SKM-1 (cell line): ENCODE results near the gene PPFIA4.
A peak's percentile ranks its signal among the peaks of the same experiment; 100 is the strongest.
"Not testable (repeated sequence)": the region's sequence is repeated elsewhere in the genome, so short reads cannot be mapped to it uniquely, and the experiment has no call there.

ENCODE experiments used
- DNase-seq: peaks from one replicate; lab custom pipeline; 2025; ENCODE audit not compliant: unreplicated experiment; lab: John Stamatoyannopoulos, UW

The PPFIA4 gene

DNA sequence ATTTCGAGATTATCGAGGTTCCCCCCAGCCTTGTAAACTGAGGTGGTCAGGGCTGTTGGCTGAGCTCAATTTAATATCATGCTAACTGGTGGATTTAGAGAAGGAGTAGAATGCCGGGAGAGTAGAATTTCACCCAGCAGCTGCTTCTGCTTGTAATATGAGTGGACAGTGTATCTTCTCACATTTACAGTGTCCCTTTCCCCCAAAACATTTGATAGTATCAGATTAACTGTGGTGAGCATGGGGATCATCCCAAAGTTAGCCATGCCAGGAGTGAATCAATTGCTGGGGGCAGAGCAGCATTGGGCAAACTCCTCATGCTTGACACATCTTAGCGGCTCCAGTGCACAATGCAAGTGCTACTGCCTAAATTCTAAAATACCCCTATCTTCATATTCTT lies 9.2 kb upstream of the PPFIA4 start:
- DNase-seq, result no peak

DNA sequence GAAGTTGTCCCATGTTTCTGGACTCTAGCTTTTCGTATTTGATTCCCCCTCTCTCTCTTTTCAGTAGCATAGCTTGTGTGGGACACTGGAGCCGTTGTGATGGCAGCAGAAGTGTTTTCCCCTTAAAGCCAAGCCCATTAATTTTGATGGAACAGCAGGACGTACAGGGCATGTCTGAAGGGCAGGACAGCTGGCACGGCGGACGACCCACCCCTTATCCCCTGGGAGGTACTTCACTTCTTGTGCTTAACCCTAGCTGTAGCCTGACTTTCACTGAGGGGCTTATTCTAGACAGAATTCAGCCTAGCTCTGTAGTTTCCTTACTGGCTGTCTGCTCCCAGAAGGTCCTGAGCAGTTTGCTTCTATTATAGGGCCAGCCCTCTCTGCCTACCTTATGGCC lies 8.6 kb upstream of the PPFIA4 start:
- no peak for DNase-seq

DNA sequence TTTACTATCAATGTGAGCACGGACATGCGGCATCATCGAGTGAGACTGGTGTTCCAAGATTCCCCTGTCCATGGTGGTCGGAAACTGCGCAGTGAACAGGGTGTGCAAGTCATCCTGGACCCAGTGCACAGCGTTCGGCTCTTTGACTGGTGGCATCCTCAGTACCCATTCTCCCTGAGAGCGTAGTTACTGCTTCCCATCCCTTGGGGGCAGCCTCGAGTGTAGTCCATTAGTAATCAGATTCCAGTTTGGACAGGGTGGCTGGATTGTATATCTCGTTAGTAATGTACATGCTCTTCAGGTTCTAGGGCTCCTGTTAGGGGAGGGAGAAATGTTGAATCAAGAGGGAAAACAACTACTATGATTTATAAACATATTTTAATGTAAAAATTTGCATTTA lies 3.4 kb upstream of the PPFIA4 start:
- DNase-seq, result not testable (repeated sequence)

DNA sequence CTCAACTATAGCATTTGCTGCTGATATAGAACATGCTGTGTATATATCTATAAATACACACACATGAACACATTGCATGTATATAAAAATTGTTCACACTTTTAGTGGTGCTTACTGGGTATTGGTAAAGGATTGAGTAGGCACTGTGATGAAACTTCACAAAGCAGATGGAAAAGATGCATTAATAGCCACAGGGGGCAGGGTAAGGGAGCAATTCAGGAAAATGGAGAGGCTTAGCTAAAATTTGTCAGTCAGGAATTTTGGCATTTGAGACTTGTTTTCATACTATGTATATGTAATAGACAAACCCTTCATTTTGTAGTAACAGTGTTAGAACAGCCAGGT lies 633 bp upstream of the PPFIA4 start:
- DNase-seq, result no peak

DNA sequence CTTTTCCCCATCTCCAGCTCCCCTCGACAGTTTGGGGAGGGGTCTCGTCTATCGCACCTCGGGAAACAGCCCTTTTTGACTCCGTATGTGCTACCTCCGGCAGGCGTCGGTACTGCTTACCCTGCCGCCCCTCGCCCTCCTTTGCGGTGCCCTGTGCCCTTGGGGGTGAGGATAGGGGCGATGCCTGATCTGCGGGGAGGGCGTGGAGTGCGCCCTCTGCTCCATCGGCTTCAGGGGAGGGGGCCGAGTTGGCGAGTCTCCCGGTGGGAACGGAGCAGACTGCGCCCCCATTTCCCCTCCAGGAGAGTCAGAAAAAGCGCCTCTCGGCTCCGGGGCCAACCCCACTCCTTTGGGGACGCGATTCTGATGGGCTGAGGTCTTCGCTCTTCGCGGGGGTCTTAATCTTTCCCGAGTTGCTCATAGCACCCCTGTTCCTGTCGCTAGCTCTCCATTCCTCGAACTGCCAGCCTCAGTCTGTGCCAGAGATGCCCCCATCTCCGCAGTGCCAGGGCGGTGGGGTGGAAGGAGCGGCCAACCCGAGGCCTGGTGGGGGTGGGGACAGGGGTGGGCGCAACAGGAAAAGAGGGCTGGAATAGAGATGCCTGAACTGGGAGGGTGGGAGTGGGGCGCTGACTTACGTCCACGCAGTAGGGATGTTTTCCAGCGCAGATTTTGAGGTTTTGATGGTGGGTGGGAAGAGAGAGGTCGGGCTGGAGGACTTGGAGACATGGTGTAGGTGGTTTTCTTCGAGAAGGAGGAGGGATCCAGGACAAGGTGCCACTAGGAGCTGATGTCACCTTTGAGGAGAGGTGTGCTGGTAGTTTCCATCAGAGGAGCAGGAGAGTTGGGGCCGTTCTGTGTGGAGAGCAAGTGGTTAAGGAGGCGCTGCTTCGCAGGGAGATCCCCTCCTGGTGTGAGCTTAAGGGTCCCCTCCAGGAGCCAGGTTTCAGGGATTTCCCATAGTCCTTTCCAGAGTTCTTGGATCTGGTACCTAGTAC lies 674 bp downstream of the PPFIA4 start:
- DNase-seq, result no peak

DNA sequence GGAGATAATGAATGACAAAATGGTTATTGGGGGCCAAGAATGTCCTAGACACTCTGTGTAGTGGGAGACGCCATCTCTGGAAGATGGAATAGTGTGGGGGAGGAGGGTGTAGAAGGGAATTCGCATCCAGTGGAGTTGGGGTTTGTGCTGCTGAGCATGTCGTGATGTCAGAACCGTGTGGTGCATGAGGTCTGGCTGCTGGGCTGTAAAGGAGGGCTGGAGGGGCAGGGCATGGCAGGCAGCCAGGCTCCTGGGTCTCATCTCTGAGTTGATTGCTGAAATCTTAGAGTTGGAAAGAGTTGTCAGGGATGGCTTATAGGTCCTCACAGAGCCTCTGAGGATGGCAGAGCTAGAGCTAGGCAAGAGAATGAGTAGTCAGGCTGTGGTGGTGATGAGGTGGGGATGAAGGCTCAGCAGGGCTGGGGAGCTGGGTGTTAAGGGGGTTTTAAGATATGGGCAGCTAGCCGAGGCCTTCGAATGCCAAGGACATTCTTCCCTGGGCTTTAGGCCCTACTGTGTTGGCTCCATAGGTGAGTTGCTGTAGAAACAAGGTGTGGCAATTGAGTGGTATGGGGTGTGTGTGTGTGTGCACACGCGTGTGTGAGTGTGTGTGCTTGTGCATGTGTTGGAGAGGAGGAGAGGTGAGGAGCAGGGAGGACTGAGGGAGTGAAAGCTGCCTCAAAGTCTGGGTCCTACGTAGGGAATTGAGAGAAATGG lies 1.9 kb downstream of the PPFIA4 start:
- DNase-seq, result no peak

DNA sequence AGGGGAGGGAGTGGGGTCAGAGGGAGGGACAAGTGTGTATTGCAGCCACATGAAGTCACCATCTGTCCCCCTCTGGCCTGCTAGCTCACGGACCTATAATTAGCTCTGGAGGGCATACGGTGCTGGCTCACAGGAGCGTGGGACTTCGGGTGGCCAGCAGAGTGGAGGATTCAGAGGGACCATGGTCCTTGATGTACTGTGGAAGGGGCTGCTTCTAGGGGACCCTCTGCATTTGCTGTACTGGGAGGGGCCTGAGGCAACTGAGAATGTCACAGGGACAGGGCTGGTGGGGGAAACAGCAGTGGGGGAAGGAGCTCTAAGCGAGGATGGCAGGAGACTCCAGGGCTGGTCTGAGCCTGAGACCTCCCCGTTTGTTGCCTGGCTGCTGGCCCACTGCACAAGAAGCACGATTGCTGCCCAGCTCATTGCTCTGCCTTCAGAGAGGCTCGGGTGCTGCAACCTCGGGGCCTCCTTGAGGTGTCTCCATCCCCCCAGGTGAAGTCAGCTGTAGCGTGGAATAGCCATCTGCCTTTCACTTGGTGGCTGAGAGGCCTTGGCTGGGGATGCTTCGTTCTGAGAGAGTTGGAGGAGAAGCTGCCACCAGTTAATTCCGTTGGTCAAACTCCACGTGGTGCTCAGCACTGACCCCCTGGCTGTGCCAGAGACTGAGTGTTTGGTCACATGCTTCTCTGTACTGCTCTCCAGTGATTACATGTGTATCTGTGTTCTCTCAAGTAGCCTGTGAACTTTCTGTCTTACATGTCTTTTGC lies 2.7 kb downstream of the PPFIA4 start:
- no peak for DNase-seq

DNA sequence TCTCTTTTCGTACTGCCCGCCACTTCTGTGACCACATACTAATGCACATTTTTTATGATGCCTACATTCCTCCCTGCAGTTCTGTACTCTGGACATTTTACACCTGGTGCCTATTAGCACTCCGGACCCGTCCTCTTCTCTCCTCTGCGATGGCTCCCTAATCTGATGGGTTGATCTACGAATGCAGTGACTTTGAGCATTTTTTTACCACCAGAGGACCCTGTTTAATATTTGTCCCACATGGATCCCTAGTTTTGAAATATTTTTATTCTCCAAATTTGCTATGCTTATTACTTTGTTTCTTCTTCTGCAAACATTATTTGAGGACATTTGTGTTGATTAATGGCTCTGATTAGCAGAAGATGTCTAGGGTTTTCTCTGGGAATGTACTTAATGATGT lies 5.2 kb downstream of the PPFIA4 start:
- no peak for DNase-seq

DNA sequence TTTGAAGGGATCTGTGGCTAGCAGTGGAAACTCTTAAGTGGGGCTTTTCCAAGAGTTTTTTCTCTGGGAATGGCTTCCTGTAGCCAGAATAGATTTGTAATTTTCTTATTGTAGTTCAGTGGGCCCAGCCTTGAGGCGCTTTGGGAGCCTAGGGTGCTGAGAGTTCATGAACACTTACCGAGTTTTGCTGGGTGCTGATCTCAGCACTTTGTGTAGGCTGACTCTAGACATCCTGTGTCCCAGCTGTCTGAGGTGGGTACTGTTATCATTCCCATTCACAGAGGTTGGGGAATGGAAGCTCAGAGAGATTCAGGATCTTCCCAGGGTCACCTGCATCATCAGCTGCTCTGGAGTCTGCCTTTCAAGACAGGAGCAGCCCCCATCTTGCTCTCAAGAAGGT lies 7.0 kb downstream of the PPFIA4 start:
- DNase-seq, result no peak

DNA sequence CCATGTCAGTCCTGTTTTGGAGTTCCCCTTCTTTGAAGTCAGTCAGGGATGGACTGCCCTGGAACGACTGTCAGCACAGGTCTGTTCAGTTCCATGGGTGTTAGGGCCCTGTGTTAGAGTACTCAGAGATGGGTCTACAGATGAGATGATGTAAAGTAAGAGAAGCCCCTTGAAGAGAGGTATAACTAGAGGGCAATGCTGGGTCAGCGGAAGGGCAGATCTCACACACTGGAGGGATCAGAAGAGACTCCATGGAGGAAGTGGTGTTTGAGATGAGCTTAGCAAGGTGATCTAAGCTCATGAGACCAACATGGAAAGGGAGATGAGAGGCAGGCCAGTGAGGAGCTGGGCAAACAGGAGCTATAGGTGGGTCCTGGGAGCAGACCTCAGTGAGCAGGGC lies 7.6 kb downstream of the PPFIA4 start:
- no peak for DNase-seq

DNA sequence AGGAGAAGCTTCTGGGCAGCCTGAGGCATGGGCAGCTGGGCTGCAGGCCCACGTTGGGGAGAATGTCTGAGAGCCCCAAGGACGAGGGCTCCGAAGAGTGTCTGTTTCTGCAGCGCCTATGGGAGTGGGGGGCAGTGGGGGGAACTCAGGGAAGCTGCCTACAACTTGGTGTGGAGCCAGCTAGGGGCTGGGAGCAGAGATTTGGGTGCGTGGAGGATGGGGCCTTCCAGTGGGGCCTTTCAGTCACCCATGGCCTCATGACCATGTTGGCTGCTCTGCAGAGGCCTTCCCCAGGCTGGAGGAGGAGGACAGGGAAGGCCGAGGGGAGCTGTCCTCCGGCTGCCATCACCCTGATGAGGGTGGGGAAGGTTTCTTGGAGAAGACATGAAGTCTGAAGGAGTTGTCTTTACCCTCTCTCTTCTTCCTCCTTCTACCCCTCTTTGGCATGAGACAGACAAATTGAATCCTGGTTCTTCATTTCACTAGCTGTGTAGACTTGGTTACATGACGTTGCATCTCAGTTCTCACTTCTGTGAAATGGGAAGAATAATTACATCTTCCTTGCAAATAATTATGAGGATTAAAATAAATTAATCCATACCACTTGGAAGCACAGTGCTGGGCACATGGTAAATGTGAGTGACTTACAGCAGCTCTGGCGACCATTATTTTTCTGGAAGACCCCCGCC lies 8.3 kb downstream of the PPFIA4 start:
- no peak for DNase-seq

DNA sequence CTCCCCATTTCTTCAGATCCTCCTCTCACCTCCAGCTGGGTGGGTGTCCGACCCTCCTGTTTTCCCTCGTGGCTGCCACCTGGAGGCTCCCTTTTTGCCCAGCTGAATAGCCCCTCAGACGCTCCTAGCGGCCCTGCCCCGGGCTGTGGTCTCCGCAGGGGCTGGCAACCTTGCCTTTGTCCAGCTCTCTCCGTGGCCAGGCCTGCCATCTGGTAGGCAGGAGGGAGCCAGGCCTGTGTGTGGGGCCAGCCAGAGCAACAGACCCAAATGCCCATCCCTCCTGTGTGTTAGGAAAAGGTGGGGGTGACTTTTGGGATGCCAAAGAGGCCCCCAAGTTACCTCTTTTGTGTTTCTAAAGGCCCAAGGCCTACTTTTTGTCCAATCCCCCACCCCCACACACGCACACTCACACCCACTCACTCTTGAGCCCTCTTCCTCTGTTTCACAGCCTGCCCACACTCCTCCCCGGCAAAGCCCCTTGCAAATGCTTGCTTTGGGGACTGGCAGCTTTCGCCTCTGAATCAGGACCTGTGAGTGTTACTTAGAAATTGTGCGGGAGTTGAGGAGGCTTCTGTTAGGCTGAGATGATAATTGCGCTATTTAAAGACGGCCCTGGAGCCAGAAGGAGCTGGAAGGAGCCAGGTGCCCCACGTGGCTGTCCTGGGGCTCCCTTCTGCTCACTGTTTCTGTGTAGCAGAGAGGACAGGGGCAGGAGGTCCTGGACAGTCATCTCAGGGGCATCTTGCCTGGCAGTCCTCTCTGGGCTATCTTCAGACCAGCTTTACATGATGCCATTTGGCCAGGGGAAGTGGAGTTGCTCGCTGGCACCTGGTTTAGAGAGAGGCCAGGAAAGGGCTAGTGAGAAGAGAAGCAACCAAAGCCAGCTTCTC lies 9.1 kb downstream of the PPFIA4 start:
- DNase-seq, result no peak

DNA sequence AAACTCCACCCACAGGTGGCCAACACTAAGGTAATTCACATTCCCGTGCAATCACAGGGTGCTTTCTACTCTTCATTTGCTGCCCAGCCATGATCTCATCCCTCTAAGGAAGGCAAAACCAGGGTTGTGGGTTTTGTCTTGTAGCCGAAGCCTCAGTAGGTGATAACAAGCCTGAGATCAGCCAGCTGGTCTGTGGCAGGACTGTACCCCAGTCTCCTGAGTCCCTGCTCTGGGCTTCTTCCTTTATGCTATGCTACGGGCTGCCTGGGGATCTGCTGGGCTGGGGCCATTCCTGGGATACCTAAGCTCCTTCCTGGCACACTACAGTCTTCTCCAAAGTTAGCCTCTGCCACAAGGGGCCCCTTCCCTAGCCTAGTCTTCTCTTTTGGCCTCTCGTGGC lies 9.8 kb downstream of the PPFIA4 start:
- DNase-seq, result no peak

DNA sequence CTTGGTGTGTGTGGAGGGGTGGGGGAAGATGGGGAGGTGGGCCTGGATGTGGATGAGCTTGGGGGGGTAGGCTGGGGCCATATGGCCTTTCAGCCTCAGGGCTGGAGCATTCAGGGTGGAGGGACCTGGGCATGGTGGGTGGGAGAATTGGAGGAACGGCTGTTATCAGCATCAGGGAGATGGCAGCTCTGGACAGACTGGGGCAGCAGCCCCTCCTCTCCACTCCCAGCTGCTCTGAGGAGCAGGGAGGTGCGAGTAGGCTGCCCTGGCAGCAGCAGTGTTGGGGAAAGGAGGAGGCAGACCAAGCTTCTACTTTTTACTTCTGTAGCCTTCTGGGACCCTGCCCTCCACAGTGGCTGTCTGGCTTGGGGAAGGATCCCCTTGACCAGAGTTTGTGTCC lies 10.2 kb downstream of the PPFIA4 start:
- DNase-seq, result no peak

DNA sequence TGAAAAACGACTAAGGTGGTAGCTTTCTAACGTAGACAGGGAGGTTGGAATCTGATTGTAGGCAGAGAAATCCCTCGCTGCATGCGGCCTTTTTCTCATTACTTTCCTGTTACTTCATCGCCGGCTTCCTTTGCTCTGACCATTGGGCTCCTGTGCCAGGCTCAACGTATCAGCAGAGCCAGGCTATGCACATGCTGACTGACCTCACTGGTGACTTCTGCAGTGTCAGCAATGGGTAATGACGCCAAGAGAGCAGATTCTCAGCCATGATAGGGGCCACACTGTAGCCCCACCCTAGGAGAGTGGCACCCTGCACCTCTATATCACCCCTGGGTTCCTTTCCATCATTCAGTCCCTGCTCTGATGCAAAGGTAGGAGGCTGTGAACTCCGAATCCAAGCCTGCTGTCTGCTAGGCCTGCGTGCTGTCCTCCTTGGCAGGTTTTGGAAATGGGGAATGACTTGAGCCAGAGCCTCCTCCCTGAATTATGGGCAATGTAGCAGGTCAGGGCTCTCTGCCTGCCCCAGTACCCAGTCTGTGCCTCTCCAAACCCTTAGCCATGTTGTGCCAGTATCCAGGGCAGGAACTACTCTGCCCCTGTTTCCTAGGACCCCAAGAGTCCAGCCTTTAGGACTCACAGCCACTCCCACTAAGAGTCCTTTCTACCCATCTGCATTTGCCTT lies 11.4 kb downstream of the PPFIA4 start:
- DNase-seq, result no peak

DNA sequence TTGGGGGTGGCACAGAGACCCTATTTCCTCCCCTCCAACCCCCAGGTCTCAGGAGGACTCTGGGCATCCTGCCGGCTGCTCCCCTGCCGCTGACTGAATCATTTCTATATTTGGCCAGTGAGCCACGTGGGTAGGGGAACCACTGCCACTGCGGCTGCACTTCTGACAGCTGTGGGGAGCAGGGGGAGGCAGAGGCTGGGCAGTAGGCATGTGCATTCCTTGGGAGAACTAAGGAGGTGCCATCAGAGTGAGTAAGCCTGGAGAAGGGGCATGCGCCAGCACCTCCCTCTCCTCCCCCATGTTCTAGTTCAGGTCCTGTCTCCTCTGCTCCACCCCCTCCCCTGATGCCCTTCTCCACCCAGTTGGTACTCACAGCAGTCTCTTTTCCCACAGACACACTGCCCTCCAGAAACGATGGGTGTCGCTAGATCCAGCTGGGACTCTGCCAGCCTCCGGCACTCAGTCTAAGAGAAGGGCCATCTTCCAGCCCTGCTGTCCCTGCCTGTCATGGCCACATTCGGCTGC lies 12.0 kb downstream of the PPFIA4 start:
- DNase-seq, result no peak

DNA sequence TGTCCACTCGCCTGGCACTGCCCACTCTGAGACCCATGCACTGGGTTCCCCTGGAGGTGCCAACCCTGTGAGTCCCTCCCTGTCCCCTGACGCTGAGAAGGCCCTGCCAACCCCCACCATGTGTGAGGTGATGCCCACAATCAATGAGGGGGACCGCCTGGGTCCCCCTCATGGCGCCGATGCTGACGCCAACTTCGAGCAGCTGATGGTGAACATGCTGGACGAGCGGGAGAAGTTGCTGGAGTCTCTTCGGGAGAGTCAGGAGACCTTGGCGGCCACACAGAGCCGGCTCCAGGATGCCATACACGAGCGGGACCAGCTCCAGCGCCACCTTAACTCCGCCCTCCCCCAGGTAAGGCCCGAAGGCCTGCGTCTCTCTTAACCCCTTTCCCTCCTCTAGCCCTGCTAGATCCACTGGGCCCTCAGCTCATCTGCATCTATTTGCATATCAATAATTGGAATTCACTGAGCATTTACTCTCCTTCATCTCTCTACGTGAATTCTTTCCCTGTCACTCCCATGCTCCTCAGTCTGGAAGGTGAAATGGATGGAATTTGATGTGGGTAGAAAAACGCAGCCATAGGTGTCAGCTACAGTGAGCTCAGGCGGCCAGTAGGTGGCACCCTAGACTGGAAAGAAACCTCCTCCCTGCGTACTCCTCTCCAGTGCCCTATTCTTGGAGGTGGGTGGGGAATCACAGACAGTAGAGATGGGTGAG lies 12.8 kb downstream of the PPFIA4 start:
- peak; percentile 93 for DNase-seq

DNA sequence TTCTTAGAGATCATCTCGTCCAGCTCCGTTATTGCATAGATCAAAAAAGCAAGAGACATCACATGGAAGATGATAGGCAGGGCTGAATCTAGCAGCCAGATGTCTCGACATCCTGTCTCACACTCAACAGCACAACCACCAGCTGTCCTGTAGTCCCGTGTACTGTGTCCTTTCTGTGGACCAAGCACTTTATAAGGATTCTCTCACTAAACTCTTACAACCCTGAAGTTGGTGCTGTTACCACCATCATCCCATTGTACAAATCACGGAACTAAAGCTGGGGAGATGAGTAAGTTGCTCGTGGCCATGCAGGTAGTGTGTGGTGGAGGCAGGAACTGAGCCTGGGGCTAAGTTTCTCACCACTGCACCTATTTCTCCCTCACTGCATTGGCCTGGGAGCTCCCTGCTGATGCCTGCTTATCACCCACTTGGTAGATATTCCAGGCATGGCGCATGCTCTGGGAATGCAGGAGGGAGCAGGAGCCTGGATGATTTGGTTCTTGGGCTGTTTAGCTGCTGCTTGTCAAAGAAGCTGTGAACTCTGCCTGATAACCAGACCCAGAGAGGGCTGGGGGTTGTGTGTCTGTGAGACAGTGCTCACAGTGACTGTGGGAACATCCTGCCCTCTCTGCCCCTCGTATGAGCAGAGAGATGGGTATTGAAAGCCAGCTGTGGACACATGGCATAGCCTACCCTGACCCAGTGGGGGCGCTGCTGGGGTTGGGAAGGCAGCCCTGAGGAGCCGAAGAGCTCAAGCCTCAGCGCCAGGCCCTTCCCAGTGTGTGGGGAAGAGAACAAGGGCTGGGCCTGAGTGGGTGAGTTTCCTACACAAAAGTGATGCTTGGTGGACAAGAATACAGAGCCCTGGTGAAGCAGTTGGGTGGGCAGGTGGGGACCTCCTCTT lies 13.6 kb downstream of the PPFIA4 start:
- DNase-seq, result peak; percentile 32
